Epithelial cell of proximal tubule (primary cell): Measurements from ENCODE around the gene ATP2C2. TPM values are rescaled to one million over a fixed set of nuclear protein-coding genes. Genes with fewer than 3 reads are reported as not detected.

Experiments used
- DNase-seq: peaks from one replicate; pipeline ENCODE4 v3.0.0-alpha.2; 2011; ENCODE audit warnings: low read depth
- H3K4me3 ChIP-seq: 2 replicates; pipeline ENCODE4 v1.5.1; 2011; ENCODE audit warnings: low read depth, mild to moderate bottlenecking, low read length
- total RNA-seq: library from RNA; depleted of rRNA; stranded (reverse); fragments of >200 nt; gene quantifications from 2 replicates; pipeline ENCODE4 v1.2.3, GENCODE V29; 2015
- TF ChIP-seq, protein P1 (sequence below): conservative IDR thresholded peaks from 2 replicates; pipeline ENCODE4 v1.5.1; 2012; ENCODE audit warnings: low read depth, mild to moderate bottlenecking, low read length

ATP2C2 gene
- total RNA-seq, 1 donor from 2014 or later: 6.3 TPM

- no peak overlapping the region for H3K4me3 ChIP-seq
- TF ChIP-seq, protein P1, sequence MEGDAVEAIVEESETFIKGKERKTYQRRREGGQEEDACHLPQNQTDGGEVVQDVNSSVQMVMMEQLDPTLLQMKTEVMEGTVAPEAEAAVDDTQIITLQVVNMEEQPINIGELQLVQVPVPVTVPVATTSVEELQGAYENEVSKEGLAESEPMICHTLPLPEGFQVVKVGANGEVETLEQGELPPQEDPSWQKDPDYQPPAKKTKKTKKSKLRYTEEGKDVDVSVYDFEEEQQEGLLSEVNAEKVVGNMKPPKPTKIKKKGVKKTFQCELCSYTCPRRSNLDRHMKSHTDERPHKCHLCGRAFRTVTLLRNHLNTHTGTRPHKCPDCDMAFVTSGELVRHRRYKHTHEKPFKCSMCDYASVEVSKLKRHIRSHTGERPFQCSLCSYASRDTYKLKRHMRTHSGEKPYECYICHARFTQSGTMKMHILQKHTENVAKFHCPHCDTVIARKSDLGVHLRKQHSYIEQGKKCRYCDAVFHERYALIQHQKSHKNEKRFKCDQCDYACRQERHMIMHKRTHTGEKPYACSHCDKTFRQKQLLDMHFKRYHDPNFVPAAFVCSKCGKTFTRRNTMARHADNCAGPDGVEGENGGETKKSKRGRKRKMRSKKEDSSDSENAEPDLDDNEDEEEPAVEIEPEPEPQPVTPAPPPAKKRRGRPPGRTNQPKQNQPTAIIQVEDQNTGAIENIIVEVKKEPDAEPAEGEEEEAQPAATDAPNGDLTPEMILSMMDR: no peak
- DNase-seq: no peak
Observed at GRCh38 chr16:84459941-84460405, 91.6 kb downstream of the ATP2C2 start.

DNA sequence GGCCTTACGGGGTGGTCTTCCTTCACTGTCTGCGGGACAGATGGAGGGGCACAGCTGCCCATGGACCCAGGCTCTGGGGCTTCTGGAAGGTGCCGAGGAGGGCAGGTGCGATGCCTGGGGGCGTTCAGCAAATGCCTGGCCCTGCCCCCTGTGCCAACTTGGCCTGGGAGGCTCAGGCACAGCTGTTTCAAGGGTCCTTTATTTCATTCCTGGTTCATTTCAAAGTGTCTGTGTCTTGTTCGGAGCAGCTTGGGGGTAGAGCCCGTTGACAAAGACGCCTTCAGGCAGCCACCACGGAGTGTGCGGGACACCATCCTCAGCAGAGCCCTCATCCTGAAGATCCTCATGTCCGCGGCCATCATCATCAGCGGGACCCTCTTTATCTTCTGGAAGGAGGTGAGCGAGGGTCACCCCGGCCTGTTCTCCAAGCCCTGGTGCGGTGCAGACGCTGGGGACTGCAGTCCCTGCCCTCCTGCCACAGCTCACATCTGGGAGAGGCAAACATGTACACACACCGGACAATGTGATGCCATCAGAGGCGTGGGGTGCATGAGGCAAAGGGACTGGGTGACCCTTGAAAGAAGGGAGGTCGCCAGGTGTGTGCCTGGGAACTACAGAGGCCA lies 92.2 kb downstream of the ATP2C2 start:
- DNase-seq: no peak
- TF ChIP-seq, protein P1: no peak
- H3K4me3 ChIP-seq: no peak overlapping the region

DNA sequence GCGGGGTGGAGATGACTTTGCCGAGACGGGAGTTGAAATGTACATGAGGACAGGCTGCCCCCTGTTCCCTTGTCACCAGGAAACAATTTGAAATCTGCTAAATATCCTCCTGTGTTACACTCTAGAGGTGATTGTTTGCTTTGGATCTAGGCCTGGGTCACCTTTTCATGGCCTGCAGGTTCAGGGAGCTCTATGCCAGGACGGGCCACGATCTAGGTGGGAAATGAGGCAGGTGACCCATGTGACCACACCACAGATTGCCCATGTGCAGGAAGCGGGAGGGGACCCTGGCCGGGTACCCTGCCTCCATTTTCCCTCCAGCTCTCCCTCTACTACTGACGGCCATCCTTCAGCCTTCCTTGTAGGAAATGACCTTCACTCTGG lies 92.7 kb downstream of the ATP2C2 start:
- no peak overlapping the region for H3K4me3 ChIP-seq
- TF ChIP-seq, protein P1: no peak
- no peak for DNase-seq

DNA sequence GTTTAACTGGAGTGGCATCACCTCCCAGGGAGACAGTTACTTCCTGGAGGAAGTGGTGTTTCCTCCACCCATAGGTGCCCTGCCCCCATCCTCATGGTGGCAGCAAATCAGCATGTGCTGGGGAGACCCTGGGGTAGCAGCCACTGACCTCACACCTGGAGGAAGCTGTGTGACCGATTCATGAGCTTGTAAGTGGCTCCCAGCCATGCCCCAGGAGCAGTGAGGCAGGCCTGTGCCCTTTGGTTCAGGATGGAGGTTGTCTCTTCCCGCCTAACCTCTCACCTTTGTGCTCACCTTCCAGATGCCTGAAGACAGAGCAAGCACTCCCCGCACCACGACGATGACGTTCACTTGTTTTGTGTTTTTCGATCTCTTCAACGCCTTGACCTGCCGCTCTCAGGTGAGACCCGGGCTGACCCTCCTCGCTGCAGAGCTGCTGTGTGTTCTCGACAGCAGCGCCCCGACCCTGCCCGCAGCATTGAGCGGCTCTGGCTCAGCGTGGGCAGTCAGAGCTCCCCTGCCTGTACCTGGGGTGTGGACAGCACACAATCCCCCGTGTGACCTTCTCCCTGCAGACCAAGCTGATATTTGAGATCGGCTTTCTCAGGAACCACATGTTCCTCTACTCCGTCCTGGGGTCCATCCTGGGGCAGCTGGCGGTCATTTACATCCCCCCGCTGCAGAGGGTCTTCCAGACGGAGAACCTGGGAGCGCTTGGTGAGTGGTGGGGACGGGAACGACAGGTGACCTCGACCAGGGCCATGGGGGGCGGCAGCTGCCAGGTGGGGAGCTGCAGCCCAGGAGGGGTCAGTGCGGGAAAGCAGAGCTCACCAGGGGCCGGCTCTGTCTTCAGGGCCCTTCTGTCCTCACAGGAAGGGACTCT lies 93.3 kb downstream of the ATP2C2 start:
- no peak for DNase-seq
- H3K4me3 ChIP-seq: no peak overlapping the region
- TF ChIP-seq, protein P1: no peak

DNA sequence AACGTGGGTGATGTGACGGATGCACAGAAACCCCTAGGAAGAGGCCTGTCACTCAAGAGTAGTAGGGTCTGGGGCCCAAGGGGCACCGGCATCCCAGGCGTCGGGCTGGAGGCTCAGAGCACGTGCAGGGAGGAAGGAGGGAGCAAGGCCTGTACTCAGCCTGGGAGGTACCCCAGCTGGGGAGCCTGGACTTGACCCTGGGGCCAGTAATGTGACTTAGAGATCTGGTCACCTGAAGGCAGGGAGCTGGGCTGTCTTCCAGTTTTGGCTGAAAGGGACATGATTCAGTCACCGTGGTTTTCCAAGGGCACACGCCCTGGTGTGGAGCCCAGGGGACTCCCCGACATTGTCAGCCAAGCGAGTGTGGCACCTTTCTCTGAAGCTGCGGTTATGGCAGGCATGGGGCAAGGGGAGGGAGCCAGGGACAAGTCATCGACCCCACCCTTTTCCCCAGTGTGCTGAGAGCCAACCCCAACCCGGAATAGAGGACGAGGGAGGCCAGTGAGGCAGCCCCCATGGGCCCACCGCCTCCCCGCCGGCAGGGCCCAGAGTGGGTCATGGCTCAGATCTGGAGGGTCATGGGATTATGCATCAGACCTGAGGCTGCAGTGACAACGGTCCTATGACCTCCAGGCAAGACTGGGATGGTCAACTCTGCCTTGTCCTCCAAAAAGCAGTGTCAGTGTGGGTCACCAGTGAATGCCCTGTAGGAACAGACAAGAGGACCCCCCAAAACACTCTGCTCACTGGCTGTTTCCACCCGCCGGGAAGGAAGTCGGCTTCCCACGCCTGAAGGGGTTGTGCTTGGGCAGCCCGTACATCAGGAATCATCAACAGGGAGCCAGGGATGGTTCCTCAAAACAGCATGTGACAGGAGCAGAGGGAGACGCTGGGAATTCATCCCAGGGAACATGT lies 94.2 kb downstream of the ATP2C2 start:
- H3K4me3 ChIP-seq: no peak overlapping the region
- TF ChIP-seq, protein P1: no peak
- no peak for DNase-seq

DNA sequence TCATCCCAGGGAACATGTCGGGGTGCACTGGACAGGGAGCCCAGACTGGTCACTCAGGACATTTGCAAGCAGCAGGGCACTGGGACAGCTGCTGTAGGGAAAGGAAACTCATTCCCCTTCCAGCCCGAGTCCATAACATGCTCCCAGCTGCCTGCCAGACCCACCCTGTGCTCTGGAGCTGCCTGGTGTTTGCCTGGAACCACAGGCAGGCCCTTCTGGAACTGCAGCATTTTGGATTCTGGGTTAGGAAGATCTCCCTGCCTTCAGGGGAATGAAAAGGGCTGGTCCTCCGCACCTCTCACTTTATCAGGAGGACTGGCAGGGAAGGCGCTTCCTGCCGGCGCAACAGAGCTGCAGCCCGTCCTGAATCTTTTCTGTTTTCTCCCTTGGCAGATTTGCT lies 94.9 kb downstream of the ATP2C2 start:
- TF ChIP-seq, protein P1: no peak
- no peak for DNase-seq
- H3K4me3 ChIP-seq: no peak overlapping the region
